Measurements from ENCODE around the gene PIK3AP1. TPM values are rescaled to one million over a fixed set of nuclear protein-coding genes. Genes with fewer than 3 reads are reported as not detected.
"Not testable (repeated sequence)": the region's sequence is repeated elsewhere in the genome, so short reads cannot be mapped to it uniquely, and the experiment has no call there.

PIK3AP1 gene
- total RNA-seq, 1 donor from 2014 or later, result 1.3 TPM

DNA sequence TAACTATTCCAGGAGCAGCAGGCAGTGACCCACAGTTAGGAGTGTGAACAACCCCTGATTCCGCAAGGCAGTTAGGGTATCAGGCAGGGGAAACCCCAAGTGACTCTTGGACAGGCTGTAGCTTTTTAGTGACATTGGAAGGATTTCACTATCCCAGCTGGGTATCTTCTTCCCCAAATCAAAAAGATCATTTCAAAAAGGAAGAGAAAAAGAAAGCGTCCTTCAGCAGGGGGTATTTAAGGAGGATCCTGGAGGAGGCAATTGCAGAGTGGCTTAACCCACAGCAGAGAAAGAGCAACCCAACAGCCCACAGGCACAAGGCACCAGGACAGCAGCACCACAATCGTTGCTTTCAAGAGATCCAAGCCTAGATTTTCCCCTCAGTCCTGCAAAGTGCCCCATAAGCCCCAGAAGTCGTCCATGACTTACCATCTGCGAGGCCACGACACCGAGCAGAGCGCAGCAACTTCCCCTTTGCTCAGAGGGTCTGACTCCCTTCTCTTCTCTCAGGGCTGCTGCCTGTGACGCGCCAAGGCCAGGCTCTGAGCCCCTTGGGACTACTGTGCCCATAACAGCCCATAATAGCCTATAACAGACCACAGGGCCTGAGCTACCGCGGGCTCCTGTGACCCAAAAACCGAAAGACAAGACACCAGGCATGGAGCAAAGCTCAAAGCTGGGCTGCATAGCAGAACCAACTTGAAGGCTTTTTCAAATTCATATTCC lies 19.8 kb downstream of the PIK3AP1 start:
- H3K9me3 Mint-ChIP-seq, result no peaks in the 10 kb centered on the region
- H3K4me3 Mint-ChIP-seq, result no peak overlapping the region
- no peak overlapping the region for H3K27ac Mint-ChIP-seq (ENCODE audit: unreplicated experiment)
- DNase-seq (ENCODE audit: low read depth, low spot score), result no peak
- H3K4me1 Mint-ChIP-seq, result no peaks in the 10 kb centered on the region
- no peaks in the 10 kb centered on the region for H3K36me3 Mint-ChIP-seq (ENCODE audit: low read depth)
- TF ChIP-seq, protein P1, sequence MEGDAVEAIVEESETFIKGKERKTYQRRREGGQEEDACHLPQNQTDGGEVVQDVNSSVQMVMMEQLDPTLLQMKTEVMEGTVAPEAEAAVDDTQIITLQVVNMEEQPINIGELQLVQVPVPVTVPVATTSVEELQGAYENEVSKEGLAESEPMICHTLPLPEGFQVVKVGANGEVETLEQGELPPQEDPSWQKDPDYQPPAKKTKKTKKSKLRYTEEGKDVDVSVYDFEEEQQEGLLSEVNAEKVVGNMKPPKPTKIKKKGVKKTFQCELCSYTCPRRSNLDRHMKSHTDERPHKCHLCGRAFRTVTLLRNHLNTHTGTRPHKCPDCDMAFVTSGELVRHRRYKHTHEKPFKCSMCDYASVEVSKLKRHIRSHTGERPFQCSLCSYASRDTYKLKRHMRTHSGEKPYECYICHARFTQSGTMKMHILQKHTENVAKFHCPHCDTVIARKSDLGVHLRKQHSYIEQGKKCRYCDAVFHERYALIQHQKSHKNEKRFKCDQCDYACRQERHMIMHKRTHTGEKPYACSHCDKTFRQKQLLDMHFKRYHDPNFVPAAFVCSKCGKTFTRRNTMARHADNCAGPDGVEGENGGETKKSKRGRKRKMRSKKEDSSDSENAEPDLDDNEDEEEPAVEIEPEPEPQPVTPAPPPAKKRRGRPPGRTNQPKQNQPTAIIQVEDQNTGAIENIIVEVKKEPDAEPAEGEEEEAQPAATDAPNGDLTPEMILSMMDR (conservative IDR thresholded peaks at IDR 0.05), result no peak
- no peaks in the 10 kb centered on the region for H3K27me3 Mint-ChIP-seq (ENCODE audit: low read depth)

DNA sequence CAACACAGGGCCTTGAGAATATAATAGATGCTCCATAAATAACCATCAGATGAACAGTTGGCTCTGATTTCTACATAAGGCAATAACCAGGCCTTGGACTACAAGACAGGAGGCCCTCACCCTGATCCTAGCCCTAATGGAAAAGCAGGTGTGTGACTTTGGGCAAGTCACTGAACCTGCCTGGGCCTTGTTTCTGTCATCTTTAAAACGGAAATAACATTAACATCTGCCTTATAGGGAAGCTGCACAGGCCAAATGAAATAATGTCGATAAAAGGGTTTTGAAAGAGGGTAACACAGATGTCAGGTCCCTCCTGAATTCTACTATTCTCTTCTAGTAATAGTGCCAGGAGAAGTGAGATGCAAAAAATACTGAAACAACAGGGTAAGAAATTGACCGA lies 20.7 kb downstream of the PIK3AP1 start:
- TF ChIP-seq, protein P1 (conservative IDR thresholded peaks at IDR 0.05), result no peak
- Mint-ChIP-seq H3K36me3 (ENCODE audit: low read depth) (no peaks in the 10 kb centered on the region), H3K27me3 (ENCODE audit: low read depth) (no peaks in the 10 kb centered on the region), H3K4me1 (no peaks in the 10 kb centered on the region), H3K9me3 (no peaks in the 10 kb centered on the region), H3K4me3 (no peak overlapping the region), H3K27ac (ENCODE audit: unreplicated experiment) (no peak overlapping the region)
- DNase-seq (ENCODE audit: low read depth, low spot score), result no peak

DNA sequence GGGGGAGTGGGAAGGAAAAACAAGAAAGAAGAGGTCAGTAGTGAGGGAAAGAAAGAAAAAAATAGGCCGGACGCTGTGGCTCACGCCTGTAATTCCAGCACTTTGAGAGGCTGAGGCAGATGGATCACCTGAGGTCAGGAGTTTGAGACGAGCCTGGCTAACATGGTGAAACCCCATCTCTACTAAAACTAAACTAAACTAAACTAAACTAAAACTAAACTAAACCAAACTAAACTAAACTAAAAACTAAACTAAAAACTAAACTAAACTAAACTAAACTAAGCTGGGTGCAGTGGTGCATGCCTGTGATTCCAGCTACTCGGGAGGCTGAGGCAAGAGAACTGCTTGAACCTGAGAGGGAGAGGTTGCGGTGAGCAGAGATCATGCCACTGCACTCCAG lies 22.0 kb downstream of the PIK3AP1 start:
- not testable (repeated sequence) for H3K4me1 Mint-ChIP-seq; H3K9me3 Mint-ChIP-seq; H3K36me3 Mint-ChIP-seq (ENCODE audit: low read depth); DNase-seq (ENCODE audit: low read depth, low spot score); H3K27me3 Mint-ChIP-seq (ENCODE audit: low read depth); H3K4me3 Mint-ChIP-seq; H3K27ac Mint-ChIP-seq (ENCODE audit: unreplicated experiment)

DNA sequence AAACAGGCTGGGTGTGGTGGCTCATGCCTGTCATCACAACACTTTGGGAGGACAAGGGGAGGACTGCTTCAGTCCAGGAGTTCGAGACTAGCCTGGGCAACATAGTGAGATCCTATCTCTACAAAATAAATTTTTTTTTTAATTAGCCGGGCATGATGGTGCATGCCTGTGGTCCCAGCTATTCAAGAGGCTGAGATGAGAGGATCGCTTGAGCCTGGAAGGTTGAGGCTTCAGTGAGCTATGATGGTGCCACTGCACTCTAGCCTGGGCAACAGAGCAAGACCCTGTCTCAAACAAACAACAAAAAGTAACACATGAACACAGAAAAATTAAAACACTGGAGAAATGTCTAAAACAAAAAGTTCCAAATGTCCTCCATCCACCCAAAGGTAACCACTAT lies 22.9 kb downstream of the PIK3AP1 start:
- no peak overlapping the region for H3K4me3 Mint-ChIP-seq

DNA sequence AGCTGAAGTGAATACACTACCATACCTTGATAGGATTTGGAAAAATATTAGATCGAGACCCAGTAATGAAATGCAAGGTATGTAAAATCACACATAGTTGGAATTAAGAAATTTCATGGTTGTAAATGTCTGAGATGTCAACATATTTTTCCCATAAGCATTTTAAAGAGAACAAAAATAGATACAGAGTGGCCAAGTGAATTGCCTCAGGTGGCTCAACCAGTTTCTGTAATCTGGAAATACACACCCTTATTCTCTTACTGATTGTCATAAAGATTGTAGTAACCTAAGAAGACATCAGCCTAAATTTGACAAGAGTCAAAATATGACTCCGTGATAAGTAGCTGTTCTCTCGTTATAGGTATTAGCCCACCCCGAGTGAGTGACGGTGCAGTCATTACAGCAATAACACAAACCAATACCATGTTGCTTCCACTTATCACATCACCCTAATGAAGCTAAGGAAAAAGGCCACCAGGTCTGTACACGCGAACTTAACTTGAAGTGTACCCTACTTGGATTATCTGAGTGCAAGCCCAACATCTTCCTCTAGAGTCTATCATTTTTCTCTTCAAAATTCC lies 23.4 kb downstream of the PIK3AP1 start:
- no peaks in the 10 kb centered on the region for H3K36me3 Mint-ChIP-seq (ENCODE audit: low read depth)
- no peaks in the 10 kb centered on the region for H3K4me1 Mint-ChIP-seq
- no peak overlapping the region for H3K4me3 Mint-ChIP-seq
- no peaks in the 10 kb centered on the region for H3K27me3 Mint-ChIP-seq (ENCODE audit: low read depth)
- TF ChIP-seq, protein P1 (conservative IDR thresholded peaks at IDR 0.05), result no peak
- H3K27ac Mint-ChIP-seq (ENCODE audit: unreplicated experiment), result no peak overlapping the region
- no peaks in the 10 kb centered on the region for H3K9me3 Mint-ChIP-seq
- no peak for DNase-seq (ENCODE audit: low read depth, low spot score)

More for the DNA sequence above, 22.9 kb downstream of the PIK3AP1 start:
- TF ChIP-seq, protein P1 (conservative IDR thresholded peaks at IDR 0.05), result no peak
- no peak overlapping the region for H3K27ac Mint-ChIP-seq (ENCODE audit: unreplicated experiment)
- H3K36me3 Mint-ChIP-seq (ENCODE audit: low read depth), result no peaks in the 10 kb centered on the region
- no peaks in the 10 kb centered on the region for H3K9me3 Mint-ChIP-seq
- H3K27me3 Mint-ChIP-seq (ENCODE audit: low read depth), result no peaks in the 10 kb centered on the region
- no peak for DNase-seq (ENCODE audit: low read depth, low spot score)
- no peaks in the 10 kb centered on the region for H3K4me1 Mint-ChIP-seq

DNA sequence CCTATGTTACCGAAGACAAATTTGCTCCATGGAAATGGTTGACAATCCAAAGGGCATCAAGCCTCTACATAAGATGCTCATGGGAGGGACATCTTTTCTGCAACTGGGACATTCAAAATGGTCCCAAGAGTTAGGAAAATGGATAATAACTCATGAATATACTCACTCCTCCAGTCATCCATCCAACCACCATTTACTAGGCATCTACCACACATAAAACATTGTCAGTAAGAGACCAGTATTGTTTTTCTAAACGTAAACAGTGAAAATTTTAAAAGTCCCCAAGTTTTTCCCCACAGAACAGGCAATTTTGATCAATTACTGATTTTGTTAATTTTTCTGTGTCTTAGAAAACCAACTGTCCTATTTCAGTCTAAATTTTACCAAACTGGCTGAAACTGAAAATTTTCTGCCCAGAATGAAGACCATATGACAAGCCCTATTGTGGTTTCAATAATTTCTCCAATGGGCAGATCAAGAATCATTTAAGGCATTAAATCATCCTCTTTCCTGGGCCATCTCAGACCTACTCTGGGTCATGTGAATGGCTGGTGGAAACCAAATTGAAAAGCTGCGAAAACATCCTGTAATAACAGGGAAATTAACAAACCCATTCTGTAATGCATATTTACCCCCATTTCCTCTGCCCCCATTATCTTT lies 24.2 kb downstream of the PIK3AP1 start:
- no peaks in the 10 kb centered on the region for H3K9me3 Mint-ChIP-seq

More for the DNA sequence above, 24.2 kb downstream of the PIK3AP1 start:
- H3K36me3 Mint-ChIP-seq (ENCODE audit: low read depth), result no peaks in the 10 kb centered on the region
- no peak for DNase-seq (ENCODE audit: low read depth, low spot score)
- H3K27me3 Mint-ChIP-seq (ENCODE audit: low read depth), result no peaks in the 10 kb centered on the region
- TF ChIP-seq, protein P1 (conservative IDR thresholded peaks at IDR 0.05), result no peak
- H3K27ac Mint-ChIP-seq (ENCODE audit: unreplicated experiment), result no peak overlapping the region
- H3K4me1 Mint-ChIP-seq, result no peaks in the 10 kb centered on the region
- no peak overlapping the region for H3K4me3 Mint-ChIP-seq
